HG03196 (cell line): Measurements from ENCODE around the gene PFKL.

Experiments used
- ATAC-seq: cut with Tn5 transposase; IDR thresholded peaks from one replicate; pipeline ENCODE4 v1.9.1; 2021; ENCODE audit not compliant: unreplicated experiment

The PFKL gene

GRCh38 chr21:44326716-44327602 lies 27.1 kb downstream of the PFKL start:
- ATAC-seq: no peak

GRCh38 chr21:44327603-44327974 lies 27.7 kb downstream of the PFKL start:
- no peak for ATAC-seq

- ATAC-seq: no peak
These were observed 28.5 kb downstream of the PFKL start for GRCh38 chr21:44328242-44328895.

GRCh38 chr21:44329086-44329889 lies 29.4 kb downstream of the PFKL start:
- ATAC-seq: no peak

GRCh38 chr21:44329971-44330681 lies 30.3 kb downstream of the PFKL start:
- no peak for ATAC-seq

- ATAC-seq: no peak
These were observed 30.8 kb downstream of the PFKL start for GRCh38 chr21:44330698-44331097.

GRCh38 chr21:44331209-44331608 lies 31.4 kb downstream of the PFKL start:
- ATAC-seq: no peak

- ATAC-seq: no peak
These were observed 31.9 kb downstream of the PFKL start for GRCh38 chr21:44331650-44332307.

GRCh38 chr21:44332383-44332782 lies 32.5 kb downstream of the PFKL start:
- ATAC-seq: no peak

GRCh38 chr21:44332965-44333364 lies 33.1 kb downstream of the PFKL start:
- ATAC-seq: no peak

GRCh38 chr21:44333509-44334328 lies 33.9 kb downstream of the PFKL start:
- ATAC-seq: no peak

GRCh38 chr21:44334329-44335030 lies 34.6 kb downstream of the PFKL start:
- no peak for ATAC-seq

- ATAC-seq: no peak
These were observed 35.6 kb downstream of the PFKL start for GRCh38 chr21:44335266-44336059.

GRCh38 chr21:44337449-44337848 lies 37.6 kb downstream of the PFKL start:
- no peak for ATAC-seq

GRCh38 chr21:44337941-44338895 lies 38.4 kb downstream of the PFKL start:
- ATAC-seq: no peak

GRCh38 chr21:44338971-44339910 lies 39.4 kb downstream of the PFKL start, which contains the start of gene CFAP410:
Gene CFAP410 (minus strand): TSS chr21:44339390. CDS start chr21:44339194, 196 bp downstream.
- peak; percentile 89 for ATAC-seq
